CD4-positive, alpha-beta T cell (primary cell): ENCODE measurements around the gene PRPF19. TPM values are rescaled to one million over a fixed set of nuclear protein-coding genes. Genes with fewer than 3 reads are reported as not detected.
A peak's percentile ranks its signal among the peaks of the same experiment; 100 is the strongest.

Experiments
- ATAC-seq: fragments of 200-7000 bp; cut with Tn5 transposase; one replicate; pipeline ENCODE4 v1.10.0; 2022; ENCODE audit warnings: mild to moderate bottlenecking; ENCODE audit not compliant: poor library complexity
- CTCF ChIA-PET: fragments of 350-600 bp; sonication (Branson Sonifier 250); formaldehyde crosslinking; loops from one replicate; lab custom pipeline; 2021; ENCODE audit warnings: antibody characterized with exemption, inconsistent platforms; lab: Charles Lee
- POLR2A ChIA-PET: fragments of 350-600 bp; sonication (Branson Sonifier 250); formaldehyde crosslinking; loops from one replicate; lab custom pipeline; 2021; ENCODE audit warnings: antibody characterized with exemption, inconsistent platforms; lab: Charles Lee
- DNase-seq, 14 experiments: peaks; one replicate each; pipeline ENCODE4 v3.0.0-alpha.2; 2013 to 2020; ENCODE audit warnings: mixed read lengths in 2 of 14
- H3K27ac ChIP-seq, 2 donors: one replicate each; pipeline versions ENCODE4 v1.5.1 to v1.7.0; 2013; ENCODE audit warnings: low read length in 2 of 2, low read depth in 1 of 2, mild to moderate bottlenecking in 1 of 2
- H3K27me3 ChIP-seq, 2 experiments: 1 replicate in 1 of 2; 2 replicates in 1 of 2; pipeline versions ENCODE4 v1.6.1 to v1.7.0; 2013; ENCODE audit warnings: low read length in 2 of 2, control low read depth in 1 of 2, mild to moderate bottlenecking in 1 of 2, moderate library complexity in 1 of 2; ENCODE audit not compliant: insufficient read depth in 2 of 2, control insufficient read depth in 1 of 2
- H3K36me3 ChIP-seq: one replicate; pipeline ENCODE4 v1.6.1; 2013; ENCODE audit warnings: low read length, control low read depth; ENCODE audit not compliant: insufficient read depth
- H3K4me1 ChIP-seq: one replicate; pipeline ENCODE4 v1.6.1; 2013; ENCODE audit warnings: low read length, control low read depth; ENCODE audit not compliant: insufficient read depth
- H3K4me3 ChIP-seq: one replicate; pipeline ENCODE4 v1.5.1; 2013; ENCODE audit warnings: mild to moderate bottlenecking, low read length, moderate library complexity
- H3K9me3 ChIP-seq, 2 experiments: 1 replicate in 1 of 2; 2 replicates in 1 of 2; pipeline versions ENCODE4 v1.6.1 to v1.7.0; 2013; ENCODE audit warnings: low read length in 2 of 2, mild to moderate bottlenecking in 2 of 2, control low read depth in 1 of 2, moderate library complexity in 1 of 2; ENCODE audit not compliant: control insufficient read depth in 1 of 2, insufficient read depth in 1 of 2
- H3K27ac Mint-ChIP-seq: one replicate; pipeline ENCODE4 v1.8.0; 2020; ENCODE audit warnings: mixed read lengths
- H3K27me3 Mint-ChIP-seq: one replicate; pipeline ENCODE4 v1.8.0; 2021; ENCODE audit warnings: mixed read lengths
- H3K36me3 Mint-ChIP-seq: one replicate; pipeline ENCODE4 v1.8.0; 2021; ENCODE audit warnings: low read depth, mixed read lengths
- H3K4me1 Mint-ChIP-seq: one replicate; pipeline ENCODE4 v1.8.0; 2021; ENCODE audit warnings: low read depth, mixed read lengths
- H3K4me3 Mint-ChIP-seq: one replicate; pipeline ENCODE4 v1.8.0; 2020; ENCODE audit warnings: mild to moderate bottlenecking, mixed read lengths
- H3K9me3 Mint-ChIP-seq: one replicate; pipeline ENCODE4 v1.8.0; 2020; ENCODE audit warnings: mixed read lengths
- intact Hi-C, 2 experiments: fragments of 100-400 bp; cut with DNase I in 1 of 2; cut with micrococcal nuclease in 1 of 2; formaldehyde crosslinking; loops; one replicate each; pipeline versions ENCODE4 v1.15.1 to v1.9.0; 2023 to 2025; cut with DNase I, micrococcal nuclease
- total RNA-seq, 174 experiments: library from RNA in 2 of 174; stranded (reverse) in 2 of 174; gene quantifications; one replicate each; pipeline ENCODE4 v1.2.3 and lab custom pipeline; 2021 to 2026
- TF ChIP-seq, protein P1 (sequence below): fragments of 200-600 bp; IDR thresholded peaks from one replicate; pipeline ENCODE4 v1.8.0; 2022; ENCODE audit warnings: antibody characterized with exemption, mild to moderate bottlenecking

The PRPF19 gene
- total RNA-seq, 2 experiments from 2014 or later = 63.2 to 67.3 TPM

DNA sequence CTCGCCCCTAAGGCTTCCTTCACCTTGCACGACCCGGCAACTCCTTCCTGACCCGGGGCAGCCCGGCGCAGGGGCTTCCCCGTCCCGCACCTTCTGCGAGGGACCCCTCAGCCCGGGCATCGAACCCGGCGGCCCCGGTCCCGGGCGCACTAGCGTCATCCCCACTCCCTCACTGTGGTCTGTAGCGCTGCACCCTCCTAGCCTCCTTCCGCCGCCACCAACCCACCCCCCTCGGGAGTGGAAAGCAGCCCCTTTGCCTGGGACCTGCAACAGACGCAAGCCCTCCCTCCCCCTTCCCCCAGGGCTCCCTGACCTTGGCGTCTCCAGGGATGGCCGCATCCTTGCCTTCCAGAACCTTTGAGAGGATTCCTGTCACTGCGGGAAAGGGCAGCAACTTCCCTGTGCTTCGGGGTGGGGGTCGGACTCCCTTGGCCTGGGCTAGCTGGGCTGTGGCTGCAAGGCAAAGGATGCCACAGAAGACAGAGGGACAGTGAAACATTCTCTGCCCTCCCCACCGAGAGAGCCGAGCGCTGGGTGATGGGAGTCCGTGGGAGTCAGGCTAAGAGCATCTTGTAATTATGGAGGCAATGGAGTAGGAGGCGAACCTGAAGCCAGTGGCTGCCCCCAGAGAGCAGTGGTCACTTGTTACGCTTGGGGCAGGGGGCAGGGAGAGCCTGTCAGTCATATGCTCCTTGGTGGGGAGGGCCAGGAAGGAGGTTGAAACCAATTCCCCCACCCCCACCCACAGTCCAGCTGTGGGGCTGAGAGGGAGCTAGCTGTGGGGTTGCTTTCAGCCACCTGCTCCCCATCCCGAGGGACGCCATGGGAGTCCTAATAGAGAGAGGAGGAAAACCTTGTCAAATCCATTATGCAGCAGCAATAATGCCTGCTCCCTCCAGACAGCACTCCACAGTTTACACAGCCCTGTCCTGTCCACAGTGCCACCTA is 18.8 kb upstream of the PRPF19 start:
- intact Hi-C loops = no loop called here
- Histone ChIP-seq H3K36me3 (peaks cover 35% of the 10 kb centered on the region), H3K27ac (no peak overlapping the region), H3K4me3 (peak overlapping the region; percentile 45), H3K9me3 (peaks cover 0 to 14% of the 10 kb centered on the region in 2 experiments), H3K27me3 (peaks cover 25 to 28% of the 10 kb centered on the region in 2 experiments), H3K4me1 (peaks cover 22% of the 10 kb centered on the region)
- ATAC-seq (peak; percentile 48), DNase-seq (peak in 1 of 14 experiments; percentile 17)
- no peaks in the 10 kb centered on the region for H3K9me3 Mint-ChIP-seq
- CTCF ChIA-PET = interaction anchor here (1.2 kb wide), 1 partner anchor 19 kb away, joined by 3 read pairs; the partner anchor contains the start of gene PRPF19
- H3K4me3 Mint-ChIP-seq = peak overlapping the region; percentile 65
- POLR2A ChIA-PET = interaction anchor here (0.9 kb wide), 1 partner anchor 9 kb away, joined by 3 read pairs; no protein-coding TSS in a partner anchor
- peaks cover 34% of the 10 kb centered on the region for H3K36me3 Mint-ChIP-seq
- H3K4me1 Mint-ChIP-seq = peaks cover 5% of the 10 kb centered on the region
- TF ChIP-seq, protein P1, sequence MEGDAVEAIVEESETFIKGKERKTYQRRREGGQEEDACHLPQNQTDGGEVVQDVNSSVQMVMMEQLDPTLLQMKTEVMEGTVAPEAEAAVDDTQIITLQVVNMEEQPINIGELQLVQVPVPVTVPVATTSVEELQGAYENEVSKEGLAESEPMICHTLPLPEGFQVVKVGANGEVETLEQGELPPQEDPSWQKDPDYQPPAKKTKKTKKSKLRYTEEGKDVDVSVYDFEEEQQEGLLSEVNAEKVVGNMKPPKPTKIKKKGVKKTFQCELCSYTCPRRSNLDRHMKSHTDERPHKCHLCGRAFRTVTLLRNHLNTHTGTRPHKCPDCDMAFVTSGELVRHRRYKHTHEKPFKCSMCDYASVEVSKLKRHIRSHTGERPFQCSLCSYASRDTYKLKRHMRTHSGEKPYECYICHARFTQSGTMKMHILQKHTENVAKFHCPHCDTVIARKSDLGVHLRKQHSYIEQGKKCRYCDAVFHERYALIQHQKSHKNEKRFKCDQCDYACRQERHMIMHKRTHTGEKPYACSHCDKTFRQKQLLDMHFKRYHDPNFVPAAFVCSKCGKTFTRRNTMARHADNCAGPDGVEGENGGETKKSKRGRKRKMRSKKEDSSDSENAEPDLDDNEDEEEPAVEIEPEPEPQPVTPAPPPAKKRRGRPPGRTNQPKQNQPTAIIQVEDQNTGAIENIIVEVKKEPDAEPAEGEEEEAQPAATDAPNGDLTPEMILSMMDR = no peak
- peaks cover 37% of the 10 kb centered on the region for H3K27me3 Mint-ChIP-seq
- H3K27ac Mint-ChIP-seq = no peak overlapping the region

DNA sequence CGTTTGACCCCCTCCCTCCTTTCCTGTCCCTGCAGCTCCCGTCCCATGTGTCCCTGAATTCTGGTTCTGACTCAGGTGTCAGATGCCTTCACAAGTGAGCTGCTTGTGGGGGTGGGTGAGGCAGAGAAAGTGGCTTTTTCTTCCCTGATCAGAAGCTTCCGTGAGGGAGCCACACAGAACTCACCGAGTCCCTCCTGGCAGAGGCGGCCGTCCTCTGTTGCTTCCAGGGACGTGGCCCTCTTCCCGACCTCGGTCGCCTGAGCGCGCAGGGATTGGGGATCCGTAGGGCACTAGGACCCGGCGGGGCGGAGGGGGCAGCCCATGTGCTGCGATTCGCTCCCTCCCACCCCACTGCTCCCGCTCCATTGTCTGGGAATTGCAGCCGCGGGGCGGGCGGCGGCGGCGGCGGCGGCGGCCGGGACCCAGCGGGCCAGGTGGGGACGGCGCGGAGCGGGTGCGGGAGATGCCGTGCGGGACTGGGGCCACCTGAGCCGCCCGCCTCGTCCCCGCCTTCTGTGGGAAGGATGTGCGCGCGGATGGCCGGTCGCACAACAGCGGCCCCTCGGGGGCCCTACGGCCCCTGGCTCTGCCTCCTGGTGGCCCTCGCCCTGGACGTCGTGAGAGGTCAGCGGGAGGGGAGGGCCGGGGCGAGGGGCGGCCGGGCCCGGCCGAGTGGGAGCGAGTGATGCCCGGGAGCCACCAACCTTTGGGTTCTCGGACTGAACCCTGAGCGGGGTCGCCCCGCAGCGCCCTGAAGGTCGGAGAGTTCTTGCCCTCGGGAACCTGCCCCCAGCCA is 17.9 kb upstream of the PRPF19 start, which contains the start of gene TMEM132A:
TSS of gene TMEM132A (plus strand) at position 351 of the 796 bp plus-strand sequence. CDS start at position 525, 174 bp downstream.
- H3K4me1 Mint-ChIP-seq = peaks cover 5% of the 10 kb centered on the region
- CTCF ChIA-PET = interaction anchor here (1.2 kb wide), 1 partner anchor 9 kb away, joined by 4 read pairs; no protein-coding TSS in a partner anchor
- TF ChIP-seq, protein P1 = no peak
- DNase-seq (peak in 2 of 14 experiments; percentile 30 to 34), ATAC-seq (peak; percentile 63)
- peaks cover 0 to 14% of the 10 kb centered on the region in 2 experiments for H3K9me3 ChIP-seq
- POLR2A ChIA-PET = interaction anchor here (0.7 to 2.1 kb wide), 4 partner anchors 8 to 160 kb away, joined by 3 to 19 read pairs (median 3); partner anchors contain the start of gene TMEM109
- H3K36me3 Mint-ChIP-seq = peaks cover 43% of the 10 kb centered on the region
- H3K4me3 ChIP-seq = peak within 1 kb of the TSS; percentile 45
- H3K27ac Mint-ChIP-seq = no peak within 1 kb of the TSS
- peak within 1 kb of the TSS; percentile 65 for H3K4me3 Mint-ChIP-seq
- peaks cover 43% of the 10 kb centered on the region for H3K36me3 ChIP-seq
- H3K27ac ChIP-seq = no peak within 1 kb of the TSS
- peaks cover 26% of the 10 kb centered on the region for H3K4me1 ChIP-seq
- intact Hi-C loops = no loop called here
- peaks cover 37% of the 10 kb centered on the region for H3K27me3 Mint-ChIP-seq
- peaks cover 25 to 28% of the 10 kb centered on the region in 2 experiments for H3K27me3 ChIP-seq
- no peaks in the 10 kb centered on the region for H3K9me3 Mint-ChIP-seq

DNA sequence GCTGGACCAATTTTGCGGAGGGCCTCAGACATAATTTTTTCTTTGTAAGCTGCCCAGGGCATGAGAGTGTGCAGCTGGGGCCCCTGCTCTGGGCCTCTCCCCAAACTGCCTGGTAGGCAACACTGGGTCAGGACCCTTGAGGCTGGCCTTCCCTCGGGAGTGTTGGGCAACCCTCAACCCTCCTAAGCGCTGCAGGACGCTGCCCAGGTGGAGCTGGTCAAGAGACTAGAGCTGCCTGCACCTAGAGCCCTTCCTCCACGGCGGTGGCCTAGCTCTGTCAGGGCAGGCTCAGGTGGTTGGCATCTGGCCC is 17.4 kb upstream of the PRPF19 start:
- POLR2A ChIA-PET = interaction anchor here (0.7 to 2.1 kb wide), 3 partner anchors 9 to 160 kb away, joined by 3 to 19 read pairs (median 3); partner anchors contain the start of gene TMEM109
- Histone ChIP-seq H3K36me3 (peaks cover 45% of the 10 kb centered on the region), H3K4me1 (peaks cover 27% of the 10 kb centered on the region), H3K9me3 (peaks cover 0 to 14% of the 10 kb centered on the region in 2 experiments), H3K4me3 (peak overlapping the region; percentile 45), H3K27ac (no peak overlapping the region), H3K27me3 (peaks cover 25 to 28% of the 10 kb centered on the region in 2 experiments)
- ATAC-seq (no peak), DNase-seq (no peak)
- peak overlapping the region; percentile 51 for H3K4me3 Mint-ChIP-seq
- no peaks in the 10 kb centered on the region for H3K9me3 Mint-ChIP-seq
- peaks cover 37% of the 10 kb centered on the region for H3K27me3 Mint-ChIP-seq
- H3K4me1 Mint-ChIP-seq = peaks cover 5% of the 10 kb centered on the region
- TF ChIP-seq, protein P1 = no peak
- peaks cover 48% of the 10 kb centered on the region for H3K36me3 Mint-ChIP-seq
- CTCF ChIA-PET = interaction anchor here (1.2 kb wide), 1 partner anchor 8 kb away, joined by 4 read pairs; no protein-coding TSS in a partner anchor
- H3K27ac Mint-ChIP-seq = no peak overlapping the region
- intact Hi-C loops = no loop called here
